Fibroblast of gingiva (primary cell): ENCODE data around the gene NEDD4L.
"Not testable (repeated sequence)": the region's sequence is repeated elsewhere in the genome, so short reads cannot be mapped to it uniquely, and the experiment has no call there.

Experiments used
- DNase-seq: peaks from one replicate; pipeline ENCODE4 v3.0.0-alpha.2; 2011; ENCODE audit warnings: low read depth

Gene NEDD4L

DNA sequence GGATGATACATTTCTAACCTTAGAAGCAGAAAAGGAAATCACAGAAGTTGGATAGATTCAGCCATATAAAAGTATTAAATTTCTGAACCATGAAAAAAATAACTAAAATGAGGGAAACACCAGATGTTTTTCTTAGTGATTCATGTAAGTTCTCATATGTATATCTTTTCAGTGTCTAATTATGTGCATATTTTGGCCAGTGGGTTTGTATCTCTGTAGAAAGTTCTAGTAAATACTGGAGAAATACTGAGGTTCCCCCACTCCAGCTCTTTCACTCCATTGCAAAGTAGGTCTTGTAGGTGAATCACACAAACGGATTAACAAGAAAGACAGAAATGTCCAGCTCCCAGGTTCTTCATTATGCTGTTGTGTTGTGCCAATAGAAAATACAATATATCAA, 222.3 kb downstream of the NEDD4L start:
- no peak for DNase-seq

DNA sequence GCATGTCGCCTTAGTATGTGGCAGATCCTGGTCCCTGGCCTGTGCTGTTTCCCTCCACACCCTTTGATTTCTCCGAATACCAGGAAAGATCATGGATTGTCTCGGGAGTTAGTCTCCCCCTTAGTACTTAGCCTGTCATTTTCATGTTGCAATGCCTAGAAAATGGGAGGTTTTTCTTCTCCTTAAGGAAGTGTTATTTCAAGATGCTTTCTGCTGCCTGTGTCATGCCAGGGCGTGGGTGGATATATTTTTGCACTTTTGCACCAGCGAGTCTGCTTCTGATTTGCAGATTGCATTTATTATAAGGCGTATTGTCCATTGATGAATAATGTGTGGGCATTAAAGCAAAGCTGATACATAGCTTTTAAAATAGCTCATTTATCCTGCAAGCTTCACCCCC, 223.5 kb downstream of the NEDD4L start:
- peak; percentile 12 for DNase-seq

DNA sequence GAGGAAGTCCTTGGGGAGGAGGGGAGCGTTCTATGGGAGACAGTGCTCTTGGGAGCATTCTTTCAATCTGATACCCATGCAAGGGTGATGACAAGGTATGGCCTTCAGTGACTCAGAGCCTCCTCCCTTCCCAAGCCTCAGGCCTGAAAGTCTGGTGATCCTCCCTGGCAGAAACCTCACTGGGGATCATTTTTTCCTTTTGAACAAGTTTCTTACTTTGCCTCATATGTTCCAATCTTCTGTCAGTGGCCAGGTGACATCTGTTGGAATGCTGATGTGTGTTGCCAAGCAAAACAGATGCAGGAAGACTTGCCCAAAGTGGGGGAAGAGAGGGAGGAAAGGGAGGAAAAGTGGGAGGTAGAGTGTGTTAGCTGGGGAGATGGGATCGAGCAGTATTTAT, 224.8 kb downstream of the NEDD4L start:
- DNase-seq = no peak

DNA sequence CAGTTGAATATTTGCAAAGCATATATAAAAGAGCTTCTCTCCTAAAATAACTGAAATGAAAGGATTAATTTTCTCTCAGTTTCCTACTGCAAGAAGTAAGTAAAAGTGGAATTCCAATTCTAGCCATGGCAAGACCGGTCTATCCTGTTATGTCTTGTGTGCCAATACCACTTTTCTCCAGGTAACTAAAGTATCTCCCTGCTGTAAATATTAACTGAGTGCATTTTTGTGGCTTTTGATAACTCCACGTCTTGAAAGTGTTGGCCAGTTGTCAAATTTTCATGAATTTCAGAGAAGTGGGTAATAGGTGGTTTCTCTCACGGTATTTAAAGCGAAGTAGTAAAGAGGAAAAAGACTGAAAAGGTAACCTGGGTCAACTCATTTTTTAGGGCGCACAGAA, 225.9 kb downstream of the NEDD4L start:
- DNase-seq = no peak

DNA sequence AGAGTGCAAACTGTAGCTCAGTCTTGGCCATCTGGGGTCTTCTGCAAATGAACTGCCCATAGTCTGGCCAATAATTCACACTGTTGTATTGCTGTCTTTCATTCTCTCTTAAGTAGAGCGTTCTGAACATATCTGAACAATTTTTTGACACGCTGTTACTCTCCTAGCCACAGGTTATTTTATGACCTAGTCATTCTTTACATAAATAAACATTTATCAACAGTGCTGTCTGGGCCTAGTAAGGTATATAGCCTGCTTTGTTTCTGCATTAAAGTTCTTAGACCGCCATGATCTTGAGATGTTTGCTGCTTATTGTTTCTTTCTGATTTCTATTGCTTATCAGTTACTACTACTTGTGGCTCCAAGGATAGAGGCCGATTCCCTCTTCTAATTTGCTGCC, 226.4 kb downstream of the NEDD4L start:
- DNase-seq = no peak

DNA sequence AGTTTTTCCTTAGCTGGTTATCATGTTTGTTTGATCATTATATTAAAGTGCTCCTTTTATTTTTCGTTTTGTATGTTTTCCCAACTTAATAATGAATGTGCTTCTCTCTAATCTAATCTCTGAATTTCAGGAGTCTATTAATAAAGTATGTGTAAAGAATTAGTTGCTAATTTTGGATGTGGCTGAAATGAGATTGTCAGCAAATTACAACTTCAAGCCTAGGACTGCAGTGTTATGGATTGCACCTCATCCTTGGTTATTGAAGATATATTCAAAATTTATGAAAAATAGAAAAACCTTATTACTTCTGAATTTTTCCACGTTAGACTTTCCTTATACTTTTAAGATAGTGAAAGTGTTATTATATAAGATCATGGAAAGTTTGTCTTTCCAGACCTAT, 227.7 kb downstream of the NEDD4L start:
- DNase-seq = no peak

DNA sequence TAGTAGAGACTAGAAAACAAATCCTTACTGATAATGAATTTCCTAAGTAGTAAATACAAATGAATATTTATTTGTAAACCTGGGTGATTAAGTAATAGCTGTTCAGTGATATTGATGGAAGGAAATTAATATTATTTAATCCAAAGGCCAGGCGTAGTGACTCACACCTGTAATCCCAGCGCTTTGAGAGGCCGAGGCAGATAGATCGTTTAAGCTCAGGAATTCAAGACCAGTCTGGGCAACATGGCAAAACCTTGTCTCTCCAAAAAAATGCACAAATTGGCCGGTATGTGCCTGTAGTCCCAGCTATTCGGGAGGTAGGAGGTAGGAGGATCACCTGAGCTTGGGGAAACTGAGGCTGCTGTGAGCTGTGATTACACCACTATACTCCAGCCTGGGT, 228.2 kb downstream of the NEDD4L start:
- no peak for DNase-seq

DNA sequence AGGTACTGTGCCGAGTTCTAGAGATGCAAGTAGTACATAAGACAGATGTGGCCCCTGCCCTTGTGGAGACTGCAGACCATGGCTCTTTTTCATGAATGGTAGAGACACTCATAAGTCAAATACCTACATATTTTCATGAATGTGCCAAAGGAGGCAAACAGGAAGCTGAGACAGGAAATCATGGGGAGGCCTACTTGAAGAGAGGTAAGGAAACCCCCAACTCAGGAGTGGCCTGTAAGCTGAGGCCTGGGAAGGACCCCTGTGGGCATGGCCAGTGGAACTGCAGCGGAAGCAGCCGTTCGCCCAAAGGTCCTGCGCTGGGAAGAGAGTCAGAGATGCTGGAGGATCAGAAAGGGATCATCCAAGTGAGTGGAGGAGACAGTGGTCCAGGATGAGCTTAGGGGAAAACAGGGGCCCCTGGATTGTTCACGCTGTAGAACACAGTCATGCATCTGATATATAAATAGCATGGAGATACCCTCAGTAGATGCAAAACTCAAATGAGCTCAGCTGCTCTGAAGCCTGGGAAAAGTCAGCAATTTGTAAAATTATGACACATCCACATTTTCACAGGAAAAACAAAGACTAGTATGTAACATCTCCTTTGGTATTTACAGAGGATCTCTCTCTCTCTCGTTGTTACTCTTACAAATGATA, 228.9 kb downstream of the NEDD4L start:
- no peak for DNase-seq

DNA sequence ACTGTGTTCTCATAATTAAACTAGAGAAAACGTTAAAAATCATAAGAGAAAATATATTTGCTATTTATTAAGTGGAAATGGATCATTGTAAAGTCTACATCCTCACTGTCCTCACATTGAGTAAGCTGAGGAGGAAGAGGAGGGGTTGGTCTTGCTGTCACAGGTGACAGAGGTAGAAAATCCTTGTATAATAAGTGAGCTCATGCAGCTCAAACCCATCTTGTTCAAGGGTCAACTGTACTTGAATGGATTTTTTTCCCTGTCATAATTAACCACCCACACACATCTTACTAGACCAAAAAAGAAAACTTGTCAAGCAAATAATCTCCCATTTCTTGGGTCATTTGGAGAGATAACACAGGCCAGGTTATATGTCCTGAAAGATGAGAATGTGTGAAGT, 231.2 kb downstream of the NEDD4L start:
- no peak for DNase-seq

DNA sequence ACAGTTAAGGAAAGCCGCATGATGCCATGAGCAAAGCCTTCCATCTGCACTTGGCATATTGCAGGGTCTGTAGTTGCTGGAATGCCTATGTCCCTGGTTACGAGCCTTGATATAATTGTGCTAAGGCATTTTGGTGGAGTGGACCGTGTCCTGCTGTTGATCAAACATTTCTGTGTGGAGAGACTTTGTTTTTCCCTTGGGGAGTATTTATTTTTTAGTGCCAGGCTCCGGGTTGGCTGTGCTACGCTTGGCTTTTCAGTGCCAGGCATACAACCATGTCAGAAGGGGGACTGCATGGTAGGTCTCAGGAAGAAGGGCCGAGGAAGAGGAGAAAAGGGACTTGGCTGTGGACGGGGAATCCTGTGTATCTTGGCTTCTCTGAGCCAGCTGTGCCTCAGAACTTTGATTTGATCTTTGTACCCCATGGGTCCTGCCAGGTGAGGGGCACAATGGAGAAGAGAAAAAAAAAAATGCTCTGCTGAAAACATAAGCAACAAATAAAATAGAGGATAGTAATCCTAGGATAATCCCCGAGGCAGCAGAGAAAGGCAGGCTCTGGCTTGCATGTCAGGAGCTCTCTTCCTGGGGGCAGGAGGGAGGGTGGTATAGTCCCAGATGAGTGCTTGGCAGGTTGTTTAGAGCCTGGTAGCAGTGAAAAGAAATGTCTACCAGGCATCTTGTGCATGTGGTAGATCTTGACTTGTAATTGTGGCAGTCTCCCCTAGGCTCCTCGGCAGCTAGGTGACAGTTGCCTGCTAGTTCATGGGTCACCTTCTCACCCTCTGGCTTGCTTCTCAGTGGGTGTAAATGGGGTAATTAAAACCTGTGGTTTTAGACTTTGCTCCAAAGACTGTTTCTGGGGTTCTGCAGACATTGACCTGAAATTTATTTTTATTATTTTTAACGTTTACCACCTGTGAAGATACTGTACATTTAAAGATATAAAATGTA, 233.0 kb downstream of the NEDD4L start:
- no peak for DNase-seq

DNA sequence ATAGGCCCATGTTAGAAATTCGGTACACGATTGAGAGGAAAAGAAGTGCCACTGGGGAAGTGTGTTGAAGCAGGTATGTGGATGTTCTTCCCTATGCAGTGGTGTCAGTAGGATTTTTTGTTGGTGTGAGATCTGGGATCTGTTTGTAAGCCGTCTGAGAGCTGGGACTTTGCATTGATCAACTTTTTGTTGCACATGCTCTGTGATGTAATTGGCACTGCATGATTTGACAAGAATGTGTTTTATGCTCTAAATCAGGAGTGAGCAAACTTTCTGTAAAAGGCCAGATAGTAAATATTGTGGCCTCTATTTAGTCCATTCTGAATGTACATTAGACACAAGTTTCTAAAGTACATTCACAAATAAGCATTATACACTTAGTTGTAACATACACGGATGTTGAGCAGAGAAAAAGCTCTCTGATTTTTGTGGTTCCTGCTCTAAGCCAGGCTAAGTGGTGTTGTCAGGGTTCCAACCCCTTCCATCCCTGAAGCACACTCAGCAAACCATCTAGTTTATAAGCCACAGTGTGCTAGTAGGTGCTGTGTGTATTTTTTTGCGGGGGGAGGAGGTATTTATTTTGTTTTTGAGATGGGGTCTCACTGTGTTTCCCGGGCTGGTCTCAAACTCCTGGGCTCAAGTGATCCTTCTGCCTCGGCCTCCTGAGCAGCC, 235.6 kb downstream of the NEDD4L start:
- no peak for DNase-seq

DNA sequence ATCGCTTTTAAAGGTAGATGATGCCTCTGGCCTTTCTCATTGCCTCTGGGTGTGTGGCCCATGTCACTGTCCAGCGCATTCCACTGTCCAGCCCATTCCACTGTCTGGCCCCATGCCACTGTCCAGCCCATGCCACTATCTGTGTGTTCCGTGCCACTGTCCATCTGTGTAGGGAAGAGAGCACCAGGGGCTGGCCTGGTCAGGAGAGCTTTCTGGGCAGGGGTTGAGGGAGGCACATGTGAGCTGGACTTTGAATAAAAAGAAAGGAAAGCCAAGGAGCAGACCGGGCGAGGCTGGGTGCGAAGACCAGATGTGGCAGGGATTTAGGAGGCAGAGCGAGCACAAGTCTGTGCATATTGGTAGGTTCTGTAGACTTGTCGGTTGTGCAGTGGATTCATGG, 236.2 kb downstream of the NEDD4L start:
- DNase-seq = no peak

DNA sequence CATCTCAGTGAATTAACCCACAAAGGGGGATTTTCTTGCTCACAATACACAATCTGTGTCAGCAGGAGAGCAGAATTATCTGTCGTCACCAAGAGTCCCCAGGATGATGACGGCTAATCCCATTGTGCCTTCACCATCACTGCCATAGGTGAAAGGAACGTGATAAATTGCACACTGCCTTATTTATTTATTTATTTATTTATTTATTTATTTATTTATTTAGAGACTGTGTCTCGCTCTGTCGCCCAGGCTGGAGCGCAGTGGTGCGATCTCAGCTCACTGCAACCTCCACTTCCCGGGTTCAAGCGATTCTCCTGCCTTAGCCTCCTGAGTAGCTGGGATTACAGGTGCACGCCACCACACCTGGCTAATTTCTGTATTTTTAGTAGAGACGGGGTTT, 238.8 kb downstream of the NEDD4L start:
- DNase-seq = not testable (repeated sequence)

DNA sequence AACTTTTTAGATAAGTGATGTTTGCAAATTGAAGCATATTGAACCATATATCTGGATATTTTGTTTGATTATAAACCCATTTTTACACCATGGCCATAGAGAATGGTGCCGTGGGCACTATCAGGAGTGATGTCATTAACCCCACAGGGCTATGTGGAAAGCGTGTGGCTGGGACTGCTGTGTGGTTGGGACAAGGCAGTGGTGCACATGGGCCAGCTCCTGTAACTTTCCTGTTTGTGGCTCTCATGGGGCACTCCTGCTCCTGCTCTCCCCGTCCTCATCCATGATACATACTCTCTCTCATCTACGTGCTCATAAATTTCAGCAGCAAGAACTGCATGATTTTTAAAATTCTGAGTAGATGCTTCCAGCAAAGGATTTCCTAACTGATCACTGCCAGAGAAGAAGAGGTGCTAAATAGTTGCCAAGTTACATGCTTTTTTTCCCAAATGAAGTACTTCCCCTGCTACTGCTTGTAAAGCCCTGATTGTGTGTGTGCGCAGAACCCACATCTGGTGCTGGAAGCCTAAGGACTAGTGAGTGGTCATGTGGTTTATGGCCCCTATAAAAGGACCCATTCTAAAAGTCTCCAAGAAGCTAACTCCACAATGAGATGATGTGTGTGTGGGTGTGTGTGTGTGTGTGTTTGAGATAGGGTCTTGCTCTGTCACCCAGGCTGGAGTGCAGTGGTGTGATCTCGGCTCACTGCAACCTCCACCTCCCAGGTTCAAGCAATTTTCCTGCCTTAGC, 240.8 kb downstream of the NEDD4L start:
- no peak for DNase-seq

DNA sequence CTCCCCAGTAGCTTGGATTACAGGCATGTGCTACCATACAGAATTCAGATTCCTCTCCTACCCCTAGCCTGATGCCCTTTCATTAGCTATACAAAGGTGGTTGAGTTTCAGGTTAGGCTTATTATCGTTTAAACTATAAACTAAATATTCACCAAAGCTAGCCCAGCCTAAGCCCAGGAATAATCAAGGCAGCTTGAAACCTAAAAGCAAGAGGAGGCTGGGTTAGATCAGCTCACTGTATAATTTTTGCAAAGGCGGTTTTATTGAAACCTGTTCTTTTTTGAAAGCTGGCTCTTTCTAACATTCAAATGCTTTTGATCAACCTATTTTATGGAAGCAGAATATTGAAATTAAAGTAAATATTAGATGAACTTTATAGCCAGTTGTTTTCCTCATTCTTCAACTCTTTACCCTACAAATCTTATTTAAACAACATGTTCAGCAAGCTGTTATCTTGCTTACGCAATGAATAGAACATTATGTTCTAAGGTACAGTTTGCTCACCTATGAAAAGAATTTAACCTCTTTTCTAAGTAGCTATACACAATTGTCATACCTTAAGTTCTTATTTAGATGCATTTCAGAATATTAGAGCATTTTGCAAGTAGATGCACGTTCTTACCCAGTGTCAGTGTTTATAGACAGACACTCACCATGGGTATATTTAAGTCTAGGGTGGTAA, 241.6 kb downstream of the NEDD4L start:
- no peak for DNase-seq

DNA sequence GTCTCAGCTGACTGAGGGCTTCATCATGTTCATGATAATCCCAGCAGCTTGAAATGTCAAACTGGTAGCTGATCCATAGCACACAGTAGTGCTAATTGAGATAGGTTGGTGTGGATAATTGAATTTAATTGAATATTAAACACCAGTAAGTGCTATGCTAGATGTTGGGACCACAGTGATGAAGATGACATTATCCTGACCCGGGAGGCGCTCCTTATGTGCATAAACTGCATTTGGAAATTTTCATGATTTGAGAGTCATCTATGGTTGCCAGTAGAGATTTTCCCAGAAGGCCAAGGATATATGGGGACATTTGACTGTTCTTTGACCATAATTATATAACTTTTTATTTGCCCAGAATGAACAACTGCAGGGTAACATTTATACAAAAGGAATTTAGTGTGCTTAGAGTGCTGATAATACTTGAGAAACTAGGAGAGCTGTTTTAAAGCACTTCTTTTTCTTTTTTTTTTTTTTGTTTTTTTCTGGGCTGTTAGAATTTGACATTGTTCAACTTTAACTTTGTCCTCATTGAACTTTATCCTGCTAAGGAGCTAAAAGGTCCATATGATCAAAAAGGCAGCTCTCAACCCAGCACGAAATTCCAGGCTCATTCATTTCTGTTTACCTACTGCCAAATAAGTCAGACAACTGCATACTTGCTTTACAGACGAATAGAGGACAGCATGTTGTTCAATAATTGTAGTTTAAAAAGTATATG, 242.8 kb downstream of the NEDD4L start:
- no peak for DNase-seq

DNA sequence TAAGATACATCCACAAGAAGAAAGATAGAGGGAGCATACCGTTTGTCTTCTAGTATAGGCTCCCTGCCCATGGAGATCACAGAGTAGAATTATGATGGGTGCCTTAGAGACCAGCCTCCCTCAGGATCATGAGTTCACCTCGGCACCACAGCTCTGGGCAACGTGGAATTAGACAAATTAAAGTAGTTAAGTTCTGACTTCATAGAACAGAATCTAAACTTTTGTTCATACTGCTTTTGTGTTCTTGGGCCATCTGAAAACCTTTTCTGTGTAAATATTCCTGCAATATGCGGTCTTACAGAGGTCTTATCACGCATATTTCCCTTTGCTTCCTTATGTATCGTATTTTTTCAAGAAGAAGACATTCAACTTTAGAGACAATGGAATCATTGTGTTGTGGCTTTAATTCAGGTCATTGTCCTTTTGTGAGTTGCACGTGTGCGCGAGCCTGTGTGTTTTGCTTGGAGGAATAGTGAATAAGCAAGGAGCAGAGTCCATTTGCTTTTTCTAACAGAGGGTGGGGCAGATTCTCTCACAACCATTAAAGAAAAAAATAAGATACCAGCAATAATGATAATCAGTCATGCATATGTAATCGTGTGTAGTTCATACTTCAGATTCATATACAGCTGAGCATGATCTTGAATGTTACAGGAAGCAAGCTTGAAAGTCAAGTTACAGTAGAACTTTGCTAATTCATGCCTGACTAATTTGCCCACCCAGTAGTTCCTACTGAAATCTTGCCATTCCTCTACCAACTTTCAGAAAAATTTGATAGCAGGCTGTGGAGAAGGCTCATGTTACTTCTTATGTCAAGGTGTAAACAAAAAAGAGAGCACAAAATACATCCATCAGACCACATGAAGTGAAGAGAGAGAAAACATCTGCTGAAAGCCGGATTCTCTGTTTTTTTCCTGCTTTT, 243.6 kb downstream of the NEDD4L start:
- DNase-seq = no peak

DNA sequence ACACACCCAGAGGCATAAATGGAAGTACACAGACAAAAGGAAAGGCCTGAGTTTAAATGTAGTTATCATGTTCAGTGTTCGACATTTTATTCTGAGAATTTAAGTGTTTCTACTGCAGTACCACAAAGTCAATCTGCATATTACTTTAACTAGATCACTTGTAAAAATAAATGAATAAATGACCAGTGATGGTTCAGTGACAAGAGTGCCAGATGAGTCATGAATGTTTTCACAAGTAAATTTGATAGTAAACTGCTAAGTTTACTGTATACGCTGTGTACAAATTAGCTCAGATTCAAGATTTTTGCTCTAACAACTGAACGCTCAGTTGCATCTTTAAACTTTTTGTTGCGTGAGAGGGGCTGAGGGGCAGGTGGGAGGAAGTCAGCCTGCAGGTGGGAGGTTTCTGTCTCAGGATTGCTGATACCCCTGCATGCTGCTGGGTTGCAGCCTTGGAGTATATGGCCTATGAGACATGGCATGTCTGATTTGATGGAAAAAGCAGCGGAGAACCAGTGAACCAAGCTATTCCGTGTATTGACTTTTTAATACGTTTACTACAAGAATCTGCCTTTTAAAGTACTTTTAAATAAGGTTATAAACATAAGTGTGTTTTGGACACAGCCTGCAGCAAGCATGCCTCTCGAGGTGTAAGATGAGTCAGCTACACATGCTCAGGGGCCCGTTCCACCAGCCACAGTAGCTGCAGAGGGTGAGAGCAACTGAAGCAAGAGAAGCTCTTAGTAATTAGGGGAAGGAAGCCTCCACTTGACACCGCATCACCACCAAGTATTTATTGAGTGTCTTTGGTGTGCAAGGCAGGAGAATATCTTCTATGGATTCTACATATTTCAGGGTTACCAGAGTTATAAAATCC, 245.1 kb downstream of the NEDD4L start:
- DNase-seq = no peak
